Subcutaneous adipose tissue (tissue), 4 donors: ENCODE results near the gene FOXP1. TPM values are rescaled to one million over a fixed set of nuclear protein-coding genes. Genes with fewer than 3 reads are reported as not detected.

Experiments used
- total RNA-seq, 4 donors: library from RNA; depleted of rRNA; stranded (reverse); fragments of >200 nt; gene quantifications; one replicate each; pipeline ENCODE4 v1.1.0, GENCODE V29; 2016
- TF ChIP-seq, protein P1 (sequence below): fragments of 450-650 bp; IDR thresholded peaks from one replicate; pipeline ENCODE4 v1.5.1; 2016; ENCODE audit warnings: low read depth, mild to moderate bottlenecking, control low read depth, antibody characterized with exemption, moderate library complexity

The FOXP1 gene
- total RNA-seq, 4 donors from 2014 or later, result 70.5 to 96.7 (median 88.0) TPM

DNA sequence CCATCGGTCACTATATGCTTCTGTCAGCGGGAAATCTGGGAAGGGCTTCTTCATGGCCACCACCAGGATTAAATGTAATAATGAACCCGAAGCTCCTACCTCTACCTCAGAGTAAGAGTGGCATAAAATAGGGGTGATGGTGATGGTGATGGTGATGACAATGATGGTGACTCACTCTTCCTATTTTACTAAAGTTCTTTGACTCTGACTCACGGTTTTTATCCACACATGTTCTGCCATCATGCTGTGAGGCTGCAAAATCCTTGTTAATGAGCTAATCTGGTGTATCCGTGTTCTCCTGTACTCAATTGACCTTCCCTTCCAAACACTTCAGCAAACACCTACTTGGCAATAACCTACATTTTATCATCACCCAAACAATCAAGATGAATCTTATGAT lies 18.3 kb upstream of the FOXP1 start:
- TF ChIP-seq, protein P1, sequence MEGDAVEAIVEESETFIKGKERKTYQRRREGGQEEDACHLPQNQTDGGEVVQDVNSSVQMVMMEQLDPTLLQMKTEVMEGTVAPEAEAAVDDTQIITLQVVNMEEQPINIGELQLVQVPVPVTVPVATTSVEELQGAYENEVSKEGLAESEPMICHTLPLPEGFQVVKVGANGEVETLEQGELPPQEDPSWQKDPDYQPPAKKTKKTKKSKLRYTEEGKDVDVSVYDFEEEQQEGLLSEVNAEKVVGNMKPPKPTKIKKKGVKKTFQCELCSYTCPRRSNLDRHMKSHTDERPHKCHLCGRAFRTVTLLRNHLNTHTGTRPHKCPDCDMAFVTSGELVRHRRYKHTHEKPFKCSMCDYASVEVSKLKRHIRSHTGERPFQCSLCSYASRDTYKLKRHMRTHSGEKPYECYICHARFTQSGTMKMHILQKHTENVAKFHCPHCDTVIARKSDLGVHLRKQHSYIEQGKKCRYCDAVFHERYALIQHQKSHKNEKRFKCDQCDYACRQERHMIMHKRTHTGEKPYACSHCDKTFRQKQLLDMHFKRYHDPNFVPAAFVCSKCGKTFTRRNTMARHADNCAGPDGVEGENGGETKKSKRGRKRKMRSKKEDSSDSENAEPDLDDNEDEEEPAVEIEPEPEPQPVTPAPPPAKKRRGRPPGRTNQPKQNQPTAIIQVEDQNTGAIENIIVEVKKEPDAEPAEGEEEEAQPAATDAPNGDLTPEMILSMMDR, result no peak

DNA sequence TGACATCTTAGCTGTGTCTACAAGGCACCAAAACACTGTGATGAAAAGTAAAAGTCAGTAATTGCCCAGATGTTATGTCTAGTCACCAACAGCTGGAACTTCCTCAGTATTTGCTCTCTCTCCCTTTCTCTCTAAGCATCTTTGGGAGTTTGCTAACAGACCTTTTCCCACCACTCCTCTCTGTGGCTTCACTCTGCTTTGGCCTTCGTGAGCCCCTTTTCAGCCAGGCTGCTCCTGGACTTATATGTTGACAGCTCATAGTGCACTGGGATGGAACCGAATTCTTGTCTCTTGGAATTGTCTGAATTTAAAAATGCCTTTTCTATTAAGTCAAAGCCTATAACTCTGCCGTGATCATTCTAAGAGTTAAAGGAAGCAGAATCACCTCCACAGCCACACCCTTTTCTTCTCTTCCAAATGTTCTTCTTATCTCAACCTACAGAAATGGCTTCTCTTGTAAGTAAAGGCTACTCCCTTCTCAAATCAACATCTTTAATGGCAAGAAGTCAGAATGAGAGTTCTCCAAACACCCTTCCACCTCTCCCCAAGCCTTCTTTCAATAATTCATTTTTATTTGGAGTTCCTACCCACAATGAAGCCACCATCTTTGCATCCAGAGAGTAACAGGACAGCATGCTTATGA lies 17.2 kb upstream of the FOXP1 start:
- TF ChIP-seq, protein P1, result no peak

DNA sequence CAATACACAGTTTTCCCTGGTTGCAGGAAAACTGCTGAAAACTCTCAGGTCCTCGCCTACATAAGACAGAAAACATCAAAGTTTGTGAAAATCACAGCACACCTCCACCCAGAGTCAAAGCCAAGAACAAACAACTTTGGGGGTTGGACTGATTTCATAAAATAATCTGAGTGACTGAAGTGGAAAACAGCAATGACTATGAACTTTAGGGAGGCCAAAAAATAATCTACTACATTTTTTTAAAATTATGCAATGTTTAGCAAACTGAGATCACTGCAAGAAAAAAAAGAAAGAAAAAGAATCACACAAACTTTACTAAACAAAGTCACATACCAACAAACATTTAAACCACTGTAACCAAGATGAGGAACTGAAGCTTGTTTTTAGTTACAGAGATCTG lies 15.9 kb upstream of the FOXP1 start:
- TF ChIP-seq, protein P1, result no peak

DNA sequence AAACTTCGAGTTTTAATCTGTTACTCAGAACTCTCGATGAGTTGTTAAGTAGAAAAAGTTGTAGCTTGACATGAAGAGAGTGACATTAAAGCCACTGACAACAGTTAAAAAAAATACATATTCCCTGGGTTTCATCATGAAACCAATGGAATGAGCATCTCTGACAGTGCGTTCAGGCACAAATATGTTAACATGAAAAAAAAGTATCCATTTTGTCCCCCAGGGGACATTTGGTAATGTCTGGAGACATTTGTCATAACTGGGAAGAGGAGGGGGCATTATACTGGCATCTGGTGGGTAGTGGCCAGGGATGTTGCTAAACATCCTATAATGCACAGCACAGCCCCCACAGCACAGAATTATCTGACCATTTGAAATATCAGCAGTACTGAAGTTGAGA lies 14.8 kb upstream of the FOXP1 start:
- TF ChIP-seq, protein P1, result no peak

DNA sequence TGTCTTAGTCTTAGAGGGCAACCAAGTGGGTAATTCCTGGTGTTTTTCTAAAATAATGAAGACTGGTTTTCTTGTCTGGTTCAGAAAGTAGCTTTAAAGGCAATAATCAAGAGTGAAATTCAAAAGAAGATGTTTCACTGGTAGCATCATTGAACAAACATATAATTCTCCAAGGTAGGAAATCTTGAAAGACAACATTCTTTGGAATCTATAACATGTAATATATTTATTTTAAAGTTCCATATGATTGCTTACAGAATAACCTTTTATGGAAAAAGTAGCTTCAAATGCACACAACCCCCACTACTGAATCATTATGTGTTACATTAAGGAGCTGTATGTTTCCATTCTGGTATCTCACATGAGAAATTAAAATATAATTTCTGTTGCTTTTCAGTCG lies 13.8 kb upstream of the FOXP1 start:
- TF ChIP-seq, protein P1, result no peak

DNA sequence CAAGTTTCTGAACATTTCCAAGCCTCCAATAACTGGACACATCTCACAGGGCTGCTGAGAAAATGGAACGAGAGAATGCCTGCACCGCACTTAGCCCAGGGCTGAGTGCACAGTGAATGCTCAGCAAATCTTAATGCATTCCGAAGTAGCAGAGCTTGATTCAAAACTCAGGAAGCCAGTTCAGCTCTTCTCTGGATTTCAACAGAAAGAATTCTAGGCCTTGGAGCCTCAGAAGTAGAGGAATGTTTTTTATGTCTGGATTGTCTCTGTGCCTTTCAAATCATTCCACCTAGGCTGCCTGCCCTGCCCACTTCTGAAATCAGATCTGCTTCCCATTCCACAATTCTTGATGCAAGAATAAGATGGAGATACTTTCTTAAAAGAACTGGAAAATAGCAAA lies 9.6 kb upstream of the FOXP1 start:
- TF ChIP-seq, protein P1, result no peak

DNA sequence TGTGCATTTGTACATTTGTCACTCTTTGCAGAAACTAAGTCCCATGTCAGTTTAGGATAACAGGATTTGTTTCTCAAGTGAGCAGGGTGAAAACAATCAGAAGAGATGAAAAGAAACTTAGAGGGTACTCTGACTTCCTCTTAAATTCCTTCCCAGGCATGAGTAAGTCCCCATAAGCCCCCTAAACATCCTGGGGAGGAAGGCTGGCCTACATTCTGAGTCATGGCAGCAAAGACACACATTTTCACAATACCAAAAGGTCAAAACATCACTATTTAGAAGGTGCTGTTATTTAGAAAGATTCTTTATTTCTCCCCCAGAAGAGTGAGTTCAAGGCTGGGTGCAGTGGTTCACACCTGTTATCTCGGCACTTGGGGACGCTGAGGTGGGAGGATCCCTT lies 7.6 kb upstream of the FOXP1 start:
- TF ChIP-seq, protein P1, result no peak
